NCI-H2196 treated with DMSO at 0.1 percent for 48 hours (cell line): ENCODE measurements around the gene MTG1.
A peak's percentile ranks its signal among the peaks of the same experiment; 100 is the strongest.
"Not testable (repeated sequence)": the region's sequence is repeated elsewhere in the genome, so short reads cannot be mapped to it uniquely, and the experiment has no call there.

ENCODE experiments used
- DNase-seq: peaks from one replicate; lab custom pipeline; 2025; ENCODE audit not compliant: unreplicated experiment; lab: John Stamatoyannopoulos, UW

The MTG1 gene

GRCh38 chr10:133358925-133359310, 35.0 kb upstream of the MTG1 start:
- DNase-seq: no peak

GRCh38 chr10:133359554-133359971, 34.4 kb upstream of the MTG1 start:
- DNase-seq: no peak

DNA sequence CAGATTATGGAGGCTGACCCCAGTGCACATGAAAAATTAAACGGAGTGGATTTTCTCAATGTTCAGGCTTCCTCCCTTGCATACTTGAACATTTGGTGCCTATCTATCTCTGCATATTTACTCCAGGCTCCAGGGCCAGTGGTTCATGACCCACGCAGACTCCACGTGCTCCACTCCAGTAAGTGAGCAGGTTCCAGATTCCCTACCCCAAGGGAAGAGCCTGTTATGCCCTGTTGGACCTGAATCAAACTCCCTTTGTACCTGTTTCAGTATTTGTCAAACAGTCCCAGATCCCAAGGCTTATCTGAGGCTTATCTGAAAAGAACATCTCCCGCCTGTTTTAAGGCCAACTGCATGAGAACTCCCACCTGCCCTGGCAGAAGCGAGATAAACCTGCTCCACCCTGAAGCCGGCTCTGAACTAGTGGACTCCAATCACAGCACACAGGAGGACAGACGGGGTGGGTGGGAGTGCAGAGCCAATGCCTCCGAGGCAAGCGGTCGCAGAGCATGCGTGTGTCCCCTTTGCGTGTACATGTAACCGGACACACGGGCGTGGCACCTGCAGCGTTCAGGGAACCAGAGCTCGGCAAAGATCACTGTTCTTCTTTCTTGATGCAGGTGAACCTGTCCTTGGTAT, 33.9 kb upstream of the MTG1 start:
- DNase-seq: no peak

- no peak for DNase-seq
These were observed 32.7 kb upstream of the MTG1 start for GRCh38 chr10:133361227-133361626.

DNA sequence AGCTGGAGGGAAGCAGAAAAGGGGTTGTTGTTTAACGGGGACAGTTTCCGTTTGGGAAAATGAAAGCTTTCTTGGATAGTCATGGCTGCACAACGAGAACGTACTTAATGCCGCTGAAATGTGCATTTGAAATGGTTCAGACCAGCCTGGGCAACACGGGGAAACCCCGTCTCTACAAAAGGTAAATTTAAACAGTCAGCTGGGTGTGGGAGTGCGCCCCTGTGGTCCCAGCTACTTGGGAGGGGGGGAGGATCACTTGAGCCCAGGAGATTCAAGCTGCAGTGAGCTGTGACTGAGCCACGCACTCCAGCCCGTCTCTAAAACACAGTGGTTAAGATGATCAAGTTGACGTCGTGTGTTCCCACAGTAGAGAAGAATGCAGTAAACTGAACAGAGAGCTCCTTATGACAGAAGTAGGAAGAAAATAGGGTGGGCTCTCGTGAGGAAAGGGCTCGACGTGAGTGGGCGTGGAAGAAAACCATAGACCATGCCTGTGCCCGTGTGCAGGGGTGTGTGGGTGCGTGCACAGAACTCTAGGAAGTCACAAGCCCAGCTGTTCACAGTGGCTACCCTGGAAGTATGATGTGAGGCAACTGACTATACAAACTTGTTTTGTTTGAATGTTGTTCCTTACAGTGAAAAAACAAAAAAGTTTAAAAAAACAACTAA, 32.0 kb upstream of the MTG1 start:
- DNase-seq: no peak

DNA sequence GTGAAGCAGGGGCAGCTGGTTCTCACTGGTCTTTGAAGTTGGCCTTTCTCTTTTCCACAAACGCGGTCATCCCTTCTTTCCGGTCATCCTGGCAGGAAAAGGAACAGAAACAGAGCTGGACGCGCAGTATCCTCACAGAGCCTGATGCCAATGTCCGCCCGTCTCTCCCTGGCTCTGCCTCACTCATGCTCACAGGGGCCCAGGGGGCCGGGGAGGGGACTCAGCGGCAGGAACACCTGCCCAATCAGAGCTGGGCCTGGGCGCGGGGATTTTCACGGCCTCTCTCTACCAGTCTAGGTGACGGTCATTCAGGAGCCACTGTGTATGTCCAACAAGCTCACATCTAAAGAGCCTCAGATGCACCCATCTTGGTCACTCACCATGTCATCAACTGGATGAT, 31.1 kb upstream of the MTG1 start:
- DNase-seq: no peak

- DNase-seq: no peak
These were observed 29.1 kb upstream of the MTG1 start for GRCh38 chr10:133364645-133365431.

- no peak for DNase-seq
These were observed 28.4 kb upstream of the MTG1 start for GRCh38 chr10:133365461-133366129.

DNA sequence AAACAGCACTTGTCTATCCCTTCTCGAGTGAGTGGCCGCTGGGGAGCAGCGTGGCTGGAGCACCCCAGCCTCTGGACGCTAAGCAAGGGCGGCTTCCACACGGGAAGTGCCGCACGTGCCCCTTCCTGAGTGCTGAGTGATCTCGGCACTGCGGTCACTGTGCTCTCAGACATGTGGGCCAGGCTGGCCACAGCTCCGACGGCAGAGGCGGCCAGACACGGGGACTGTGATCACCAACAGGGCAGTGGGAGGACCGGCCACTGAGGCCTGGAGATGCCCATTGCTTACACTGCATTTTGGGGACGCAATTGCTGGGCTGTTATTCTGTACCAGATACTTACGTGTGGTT, 27.9 kb upstream of the MTG1 start:
- DNase-seq: no peak

DNA sequence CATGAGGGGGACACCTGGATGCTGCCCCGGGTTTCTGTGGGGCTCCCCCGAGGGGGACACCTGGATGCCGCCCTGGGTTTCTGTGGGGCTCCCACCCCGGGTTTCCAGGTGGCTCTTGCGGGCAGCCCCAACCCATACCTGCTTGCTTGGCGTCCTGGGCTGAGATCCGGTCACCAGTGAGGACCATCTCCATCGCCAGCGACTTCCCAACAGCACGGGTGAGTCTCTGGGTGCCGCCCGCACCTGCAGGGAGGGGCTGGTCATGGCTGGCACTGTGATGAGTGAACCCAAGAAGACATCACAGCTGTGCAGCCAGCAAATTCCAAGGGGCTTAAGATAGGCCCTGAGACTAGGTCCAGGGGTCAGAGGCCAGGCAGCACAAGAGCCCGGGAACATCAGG, 27.2 kb upstream of the MTG1 start:
- no peak for DNase-seq

GRCh38 chr10:133367461-133367860, 26.5 kb upstream of the MTG1 start:
- DNase-seq: not testable (repeated sequence)

DNA sequence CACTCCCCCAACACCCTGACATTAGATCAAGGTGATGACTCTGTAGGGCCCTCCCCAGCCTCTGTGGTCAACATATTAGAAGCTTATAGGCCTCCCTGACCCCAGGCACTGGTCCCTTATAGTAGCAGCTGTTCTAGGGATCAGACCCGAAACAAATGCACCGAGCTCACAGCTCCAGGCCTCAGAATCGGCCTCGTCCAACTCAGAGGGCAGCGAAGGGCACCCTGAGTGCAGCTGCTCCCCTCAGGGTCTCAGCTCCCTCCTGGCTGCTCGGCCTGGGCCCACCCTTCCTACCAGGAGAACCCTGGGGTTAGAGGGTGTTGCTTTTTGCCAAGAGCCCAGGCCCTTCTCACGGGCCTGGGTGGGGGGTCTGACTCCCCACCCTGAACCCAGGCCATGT, 25.8 kb upstream of the MTG1 start:
- no peak for DNase-seq

- DNase-seq: no peak
These were observed 23.7 kb upstream of the MTG1 start for GRCh38 chr10:133370030-133370786.

DNA sequence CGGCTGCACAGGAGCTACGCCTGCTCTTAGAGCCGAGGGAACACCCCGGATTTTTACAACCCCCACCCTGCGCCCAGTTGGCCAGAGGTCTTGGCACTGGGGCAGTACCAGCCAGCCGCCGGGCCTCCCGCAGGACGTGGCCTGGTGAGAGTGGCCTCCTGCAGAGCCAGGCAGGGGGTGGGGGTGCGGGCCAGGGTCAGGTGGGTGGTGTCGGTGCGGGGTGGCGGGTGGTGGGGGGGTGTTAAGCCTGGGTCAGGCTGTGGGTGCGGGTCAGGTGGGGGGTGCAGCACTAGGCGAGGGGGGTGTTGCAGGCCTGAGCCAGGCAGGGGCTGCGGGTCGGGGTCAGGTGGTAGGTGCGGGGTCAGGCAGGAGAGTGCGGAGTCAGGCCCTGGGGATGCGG, 21.4 kb upstream of the MTG1 start:
- DNase-seq: no peak

- DNase-seq: peak; percentile 39
These were observed 20.5 kb upstream of the MTG1 start, which contains the start of gene ECHS1 for GRCh38 chr10:133373174-133374090. ECHS1 (minus strand) TSS chr10:133373354; CDS start chr10:133373333, 21 bp downstream.

DNA sequence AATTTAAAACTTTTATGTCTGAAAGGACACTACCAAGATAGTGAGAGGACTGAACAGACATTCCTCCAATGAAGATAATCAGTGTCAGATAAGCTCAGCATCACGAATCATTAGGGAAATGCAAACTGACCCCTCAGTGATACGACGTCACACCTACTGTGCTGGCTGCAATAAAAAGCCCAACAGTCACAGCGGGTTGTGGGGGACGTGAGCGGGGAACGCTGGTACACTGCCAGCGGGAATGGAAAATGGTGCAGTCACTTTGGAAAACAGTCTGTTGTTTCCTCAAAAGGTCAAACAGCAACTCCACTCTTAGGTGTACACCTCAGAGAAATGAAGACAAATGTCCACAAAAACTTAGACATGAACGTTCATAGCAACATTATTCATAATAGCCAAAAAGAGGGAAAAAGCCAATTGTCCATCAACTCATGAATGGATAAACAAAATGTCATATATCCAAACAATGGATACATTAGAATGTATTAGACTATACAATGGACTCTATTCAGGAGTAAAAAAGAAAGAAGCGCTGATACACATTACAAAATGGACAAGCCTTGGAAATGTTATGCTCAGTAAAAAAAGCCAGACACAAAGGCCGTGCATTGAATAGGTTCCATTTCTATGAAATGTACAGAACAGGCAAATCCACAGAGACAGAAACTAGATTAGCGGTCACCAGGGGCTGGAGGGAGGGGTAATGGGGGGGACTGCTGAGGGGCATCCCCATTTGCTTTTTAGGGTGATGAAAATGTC, 18.4 kb upstream of the MTG1 start:
- DNase-seq: no peak

DNA sequence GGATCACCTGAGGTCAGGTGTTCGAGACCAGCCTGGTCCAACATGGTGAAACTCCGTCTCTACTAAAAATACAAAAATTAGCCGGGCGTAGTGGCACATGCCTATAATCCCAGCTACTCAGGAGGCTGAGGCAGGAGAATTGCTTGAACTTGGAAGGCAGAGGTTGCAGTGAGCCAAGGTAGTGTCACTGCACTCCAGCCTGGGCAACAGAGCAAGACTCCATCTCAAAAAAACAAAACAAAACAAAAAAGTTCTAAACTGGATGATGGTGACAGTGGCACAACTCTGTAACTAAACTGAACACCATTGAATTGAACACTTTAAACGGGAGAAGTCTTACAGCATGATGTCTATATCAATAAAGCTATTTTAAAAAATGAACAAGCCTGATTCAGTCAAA, 17.8 kb upstream of the MTG1 start:
- not testable (repeated sequence) for DNase-seq

DNA sequence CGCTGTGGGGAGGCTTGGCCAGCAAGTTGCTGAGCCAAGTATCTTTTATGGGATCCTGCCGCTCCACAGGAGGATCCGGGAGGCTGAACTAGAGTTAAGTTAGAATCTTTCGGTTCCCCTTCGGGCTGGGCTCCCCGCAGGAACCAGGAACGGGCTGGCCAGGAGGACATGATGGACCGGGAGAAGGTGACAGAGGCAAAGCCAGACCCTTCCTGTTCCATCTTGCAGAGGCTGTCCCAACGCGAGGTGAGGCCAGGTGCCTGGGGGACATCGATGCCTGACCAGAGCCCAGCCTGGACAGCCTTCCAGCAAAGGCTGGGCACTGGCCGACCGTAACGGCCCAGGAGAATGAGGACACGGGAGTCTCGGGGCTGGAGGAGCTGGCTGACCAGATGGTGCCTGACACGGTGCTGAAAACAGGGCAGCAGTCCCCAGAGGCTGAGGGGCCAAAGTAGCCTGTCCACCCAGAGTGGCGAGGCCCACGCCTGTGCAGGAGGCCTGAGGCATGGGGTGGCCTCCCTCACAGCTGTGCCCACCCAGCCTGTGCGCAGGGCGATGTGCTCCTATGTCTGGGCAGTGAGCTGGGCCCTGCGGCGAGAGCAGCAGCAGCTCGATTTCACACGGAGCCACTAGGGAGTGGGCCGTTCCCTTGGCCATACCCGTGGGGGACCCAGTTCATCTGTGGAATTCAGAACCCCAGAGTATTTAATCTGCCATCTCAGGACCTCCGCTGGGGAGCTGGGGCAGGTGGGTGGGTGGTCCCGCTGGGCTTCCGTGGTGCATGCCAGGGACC, 16.7 kb upstream of the MTG1 start:
- no peak for DNase-seq
